A204.1 (cell line): ENCODE measurements around the gene ATG7.
"Not testable (repeated sequence)": the region's sequence is repeated elsewhere in the genome, so short reads cannot be mapped to it uniquely, and the experiment has no call there.

Experiments used
- FAIRE-seq: peaks from 2 replicates; lab custom pipeline; 2012; peaks lifted over from hg19 to GRCh38; lab: Jason Lieb, UNC

Gene ATG7

GRCh38 chr3:11465744-11466616 is 193.8 kb downstream of the ATG7 start:
- FAIRE-seq: no peak

- no peak for FAIRE-seq
Observed at GRCh38 chr3:11467875-11468274, 195.7 kb downstream of the ATG7 start.

- FAIRE-seq: no peak
Observed at GRCh38 chr3:11470031-11470853, 198.0 kb downstream of the ATG7 start.

- FAIRE-seq: no peak
Observed at GRCh38 chr3:11475324-11475723, 203.1 kb downstream of the ATG7 start.

GRCh38 chr3:11476735-11477144 is 204.5 kb downstream of the ATG7 start:
- no peak for FAIRE-seq

GRCh38 chr3:11477407-11477911 is 205.3 kb downstream of the ATG7 start:
- no peak for FAIRE-seq

GRCh38 chr3:11478167-11478566 is 206.0 kb downstream of the ATG7 start:
- no peak for FAIRE-seq

- no peak for FAIRE-seq
Observed at GRCh38 chr3:11479221-11479620, 207.0 kb downstream of the ATG7 start.

- no peak for FAIRE-seq
Observed at GRCh38 chr3:11480663-11481298, 208.6 kb downstream of the ATG7 start.

- FAIRE-seq: no peak
Observed at GRCh38 chr3:11481556-11481955, 209.4 kb downstream of the ATG7 start.

GRCh38 chr3:11482021-11482420 is 209.8 kb downstream of the ATG7 start:
- no peak for FAIRE-seq

GRCh38 chr3:11488356-11488755 is 216.2 kb downstream of the ATG7 start:
- FAIRE-seq: not testable (repeated sequence)

GRCh38 chr3:11494131-11494916 is 222.1 kb downstream of the ATG7 start:
- FAIRE-seq: no peak

GRCh38 chr3:11495948-11496557 is 223.9 kb downstream of the ATG7 start:
- FAIRE-seq: no peak

- no peak for FAIRE-seq
Observed at GRCh38 chr3:11498177-11498576, 226.0 kb downstream of the ATG7 start.

GRCh38 chr3:11498646-11499045 is 226.4 kb downstream of the ATG7 start:
- no peak for FAIRE-seq

- FAIRE-seq: no peak
Observed at GRCh38 chr3:11499144-11499543, 226.9 kb downstream of the ATG7 start.

- FAIRE-seq: not testable (repeated sequence)
Observed at GRCh38 chr3:11502413-11502812, 230.2 kb downstream of the ATG7 start.

GRCh38 chr3:11507719-11508118 is 235.5 kb downstream of the ATG7 start:
- no peak for FAIRE-seq

- no peak for FAIRE-seq
Observed at GRCh38 chr3:11508346-11509172, 236.4 kb downstream of the ATG7 start.
